MM.1S (cell line): ENCODE results near the gene SYTL3.

Experiments used
- EZH2 ChIP-seq: fragments of 300-600 bp; sonication (generic); optimal IDR thresholded peaks from 2 replicates; pipeline ENCODE3; 2017; ENCODE audit warnings: low read depth, mild to moderate bottlenecking, antibody characterized with exemption, low read length, mixed read lengths
- EZH2phosphoT487 ChIP-seq: fragments of 300-600 bp; sonication (generic); IDR thresholded peaks from 2 replicates; pipeline ENCODE4 v1.6.1; 2018; ENCODE audit warnings: antibody characterized with exemption, low read length

- TF ChIP-seq EZH2 (no peak), EZH2phosphoT487 (no peak)
These were observed 124.0 kb downstream of the SYTL3 start for GRCh38 chr6:158773581-158774449.
